IPS-18c (cell line): ENCODE results near the gene RAB40C.

Source experiments
- H3K4me3 ChIP-seq: 2 replicates; pipeline ENCODE4 v1.7.0; 2013; ENCODE audit warnings: low read depth, mild to moderate bottlenecking, low read length, moderate library complexity; ENCODE audit not compliant: insufficient read depth
- H3K9me3 ChIP-seq: one replicate; pipeline ENCODE4 v1.6.1; 2013; ENCODE audit warnings: mild to moderate bottlenecking, low read length, moderate library complexity; ENCODE audit not compliant: control insufficient read depth, insufficient read depth

The RAB40C gene

DNA sequence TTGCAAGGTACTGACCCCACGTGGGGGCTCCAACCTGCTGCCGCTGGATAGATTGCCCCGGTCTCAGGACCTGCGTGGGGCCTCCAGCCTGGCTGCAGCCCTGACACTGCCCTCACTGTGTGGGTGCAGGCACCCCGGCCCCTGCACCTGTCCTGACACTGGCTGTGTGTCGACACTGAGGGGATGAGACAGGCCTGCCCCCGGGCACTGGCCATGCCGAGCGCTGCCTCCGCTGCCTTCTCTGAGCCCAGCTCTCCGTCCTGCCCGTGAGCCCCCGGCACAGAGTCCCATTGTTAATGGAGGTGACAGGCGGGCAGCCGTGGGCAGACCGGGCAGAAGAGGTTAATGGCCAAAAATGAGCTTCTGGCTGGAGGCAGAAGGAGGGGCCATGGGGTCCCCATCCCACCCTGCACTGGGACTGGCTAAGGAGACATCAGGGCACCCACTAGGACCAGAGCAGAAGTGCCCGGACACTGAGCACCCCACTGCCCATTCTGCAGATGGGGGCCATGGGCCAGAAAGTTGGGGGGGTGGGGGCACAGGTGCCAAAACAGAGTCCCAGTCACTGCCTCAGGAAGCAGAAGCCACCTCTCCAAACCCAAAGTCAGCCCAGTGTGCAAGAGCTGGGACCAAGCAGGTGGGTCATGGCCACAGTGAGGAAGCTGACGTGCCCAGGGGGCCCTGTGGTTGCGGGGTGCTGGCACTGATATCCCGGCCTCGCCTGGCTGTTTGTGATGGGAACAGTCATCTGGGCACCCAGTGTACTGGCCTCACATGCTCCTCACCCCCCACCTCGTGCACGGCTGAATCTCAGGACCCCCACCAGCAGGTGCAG lies 32.2 kb upstream of the RAB40C start:
- Histone ChIP-seq H3K4me3 (no peak overlapping the region), H3K9me3 (no peaks in the 10 kb centered on the region)

DNA sequence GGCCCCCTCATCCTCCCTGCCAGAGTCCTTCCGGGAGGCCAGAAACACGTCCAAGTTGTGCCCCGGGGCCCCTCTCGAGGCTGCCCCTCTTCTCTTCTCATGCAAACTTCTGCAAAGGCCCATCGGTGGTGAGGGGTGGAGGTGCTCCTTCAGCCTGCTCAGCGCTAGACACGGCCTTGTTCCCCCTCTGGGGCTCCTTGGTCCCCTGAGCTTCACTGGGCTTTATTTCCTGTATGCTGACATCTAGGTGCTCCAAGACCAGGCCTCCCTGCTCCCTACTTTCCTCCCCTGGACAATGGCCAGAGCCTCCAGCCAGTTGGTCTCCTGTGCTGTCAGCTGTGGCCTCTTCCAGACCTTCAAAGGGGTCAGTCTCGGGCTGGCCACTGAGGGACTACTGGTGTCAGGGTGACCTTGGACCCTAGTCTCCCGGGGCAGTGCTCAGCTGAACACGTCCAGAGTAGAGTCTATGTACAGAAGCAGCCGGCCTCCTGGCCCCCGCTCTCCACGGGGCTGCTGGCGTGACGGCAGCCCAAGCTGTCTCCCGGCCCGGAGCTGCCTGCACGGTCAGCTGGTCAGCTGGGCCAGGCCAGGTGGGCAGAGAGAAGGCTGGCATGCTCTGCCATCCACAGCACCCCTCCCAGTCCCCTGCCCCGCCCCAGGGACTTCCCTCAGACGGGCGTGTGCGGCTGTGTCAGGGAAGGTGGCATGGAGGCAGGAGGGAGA lies 31.4 kb upstream of the RAB40C start:
- no peak overlapping the region for H3K4me3 ChIP-seq
- no peaks in the 10 kb centered on the region for H3K9me3 ChIP-seq

DNA sequence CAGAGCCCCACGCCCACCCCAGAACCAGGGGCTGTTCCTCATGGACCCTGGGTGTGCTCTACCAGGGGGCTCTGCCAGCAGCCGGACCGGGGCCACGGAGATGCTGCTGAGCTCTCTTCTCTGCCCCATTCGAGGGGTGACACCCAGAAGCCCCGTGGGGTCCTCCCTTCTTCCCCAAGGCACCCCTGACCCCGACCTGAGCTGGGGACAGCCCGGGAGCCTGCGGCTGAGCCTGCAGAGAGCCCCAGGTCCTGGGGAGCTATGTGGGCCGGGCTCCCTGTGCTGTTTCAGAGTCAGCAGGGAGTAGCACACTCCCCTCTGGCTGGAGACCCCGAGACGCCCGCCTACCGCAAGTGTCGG lies 30.9 kb upstream of the RAB40C start:
- no peak overlapping the region for H3K4me3 ChIP-seq

DNA sequence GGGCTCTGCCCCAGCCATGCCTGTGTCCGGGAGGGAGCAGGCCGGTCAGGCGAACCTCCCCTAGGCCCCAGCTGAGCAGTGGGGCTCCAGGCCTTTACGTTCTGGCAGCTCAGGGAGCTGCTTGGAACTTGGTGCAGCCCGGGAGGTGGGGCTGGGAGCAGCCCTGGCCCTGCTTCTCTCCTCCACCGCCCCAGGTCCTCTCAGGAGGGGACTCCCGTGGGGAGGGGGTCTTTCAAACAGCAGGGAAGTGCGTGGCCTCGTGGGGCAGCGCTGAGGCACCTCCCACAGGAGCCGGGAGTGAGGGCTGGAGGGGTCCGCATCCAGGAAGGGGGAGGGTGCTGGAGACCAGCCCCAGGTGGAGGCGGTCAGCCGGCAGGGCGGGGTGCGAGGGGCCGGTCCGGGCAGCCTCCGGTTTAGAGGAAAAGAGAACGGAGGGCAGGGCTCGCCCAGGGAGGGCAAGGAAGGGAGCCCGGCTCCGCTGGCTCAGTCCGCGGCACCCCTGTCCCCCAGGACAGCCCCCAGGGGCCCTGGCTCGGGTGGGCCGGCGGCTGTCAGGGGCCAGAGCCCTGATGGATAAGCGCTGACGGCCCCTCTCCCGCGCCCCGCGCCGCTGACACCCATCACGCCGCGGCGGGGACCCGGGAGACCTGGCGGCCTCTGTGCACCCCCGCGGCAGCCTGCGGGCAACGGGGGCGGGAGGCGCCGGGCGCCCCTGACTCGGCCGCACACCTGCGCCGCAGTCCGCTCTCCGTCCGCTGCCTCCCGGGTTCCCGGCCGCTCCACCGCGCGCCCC lies 30.3 kb upstream of the RAB40C start:
- Histone ChIP-seq H3K4me3 (peak overlapping the region; percentile 24; the same call in 1 of the 2 replicates), H3K9me3 (no peaks in the 10 kb centered on the region)

More for the DNA sequence above, 30.9 kb upstream of the RAB40C start:
- no peaks in the 10 kb centered on the region for H3K9me3 ChIP-seq

DNA sequence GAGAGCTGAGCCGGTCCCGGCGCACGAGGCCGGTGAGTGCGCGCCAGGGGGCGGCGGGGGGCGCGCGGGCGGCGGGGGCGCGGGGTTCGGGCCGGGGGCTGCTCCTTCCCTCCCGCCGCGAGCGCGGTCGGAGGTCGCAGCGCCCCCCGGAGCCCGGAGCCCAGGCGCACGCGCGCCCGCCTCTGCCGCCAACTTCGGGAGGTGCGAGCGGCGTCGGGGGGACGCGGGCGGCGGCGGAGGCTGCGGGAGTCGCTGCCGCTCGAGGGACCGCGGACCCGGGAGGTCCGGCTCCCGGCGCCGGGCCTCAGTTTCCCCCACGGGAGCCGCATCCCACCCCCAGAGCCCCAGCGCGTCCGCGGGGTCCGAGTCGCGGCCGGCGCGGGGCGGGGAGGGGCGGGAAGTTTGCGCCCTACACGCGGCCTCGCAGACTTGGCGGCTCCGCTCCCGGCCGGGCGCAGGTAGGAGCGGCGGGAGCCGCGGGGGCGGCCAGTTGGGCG lies 29.6 kb upstream of the RAB40C start, which contains the start of gene PRR35:
Gene PRR35 (plus strand): TSS at position 191 of the 497 bp plus-strand sequence. CDS start 2,901 bp downstream, outside the sequence.
- Histone ChIP-seq H3K9me3 (no peaks in the 10 kb centered on the region), H3K4me3 (peak within 1 kb of the TSS; percentile 52; the same call in 1 of the 2 replicates)

DNA sequence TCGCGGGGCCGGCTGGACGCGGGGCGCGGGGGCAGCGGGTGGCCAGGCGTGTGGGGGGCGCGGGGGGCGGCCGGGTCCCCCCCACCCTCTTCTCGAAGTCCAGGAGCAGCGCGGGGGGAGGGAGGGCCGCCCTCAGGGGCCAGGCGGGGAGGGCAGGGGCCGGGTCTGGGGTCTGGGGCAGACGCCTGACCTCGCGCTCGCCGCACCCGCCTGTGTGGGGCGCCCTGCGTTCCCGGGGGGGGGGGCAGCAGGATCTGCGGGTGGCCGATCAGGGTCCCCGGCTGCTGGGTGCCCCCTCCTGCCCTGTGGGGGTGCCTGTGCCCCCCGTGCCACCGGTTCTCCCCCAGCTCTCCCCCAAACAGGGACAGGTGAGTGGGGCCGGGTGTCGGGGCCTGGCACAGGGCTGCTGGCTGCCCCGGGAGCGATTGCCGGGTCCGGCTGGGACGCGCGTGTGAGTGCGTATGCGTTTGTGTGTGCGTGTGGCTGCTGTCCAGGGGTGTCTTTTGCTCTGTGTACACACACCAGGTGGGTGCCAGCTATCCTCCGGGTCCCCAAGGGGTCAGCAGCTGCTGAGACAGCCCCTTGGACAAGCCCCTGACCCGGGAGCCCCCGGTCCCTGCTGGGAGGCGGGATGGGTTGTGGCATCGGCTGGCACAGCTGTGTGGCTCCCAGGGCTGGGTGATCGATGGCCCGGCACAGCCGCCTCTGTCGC lies 29.0 kb upstream of the RAB40C start:
- H3K4me3 ChIP-seq: no peak overlapping the region; the same call in 1 of the 2 replicates
- no peaks in the 10 kb centered on the region for H3K9me3 ChIP-seq

DNA sequence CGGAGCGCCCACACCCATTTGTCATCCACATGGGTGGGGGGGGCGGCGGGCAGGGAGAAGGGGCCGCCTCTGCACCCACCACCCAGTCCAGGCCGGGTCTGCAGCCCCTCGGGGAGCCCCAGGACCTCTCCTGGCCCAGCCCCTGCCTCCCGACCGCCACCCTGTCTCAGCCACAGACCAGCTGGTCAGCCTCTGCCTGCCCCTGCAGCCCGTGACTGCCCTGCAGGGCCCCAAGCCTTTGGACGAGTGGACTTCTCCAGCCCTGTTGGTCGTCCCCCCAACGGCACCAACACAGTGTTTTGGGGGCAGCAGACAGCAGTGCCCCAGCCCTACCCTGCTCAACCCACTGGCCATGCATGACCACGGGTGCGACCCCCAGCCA lies 28.5 kb upstream of the RAB40C start:
- H3K9me3 ChIP-seq: no peaks in the 10 kb centered on the region
- no peak overlapping the region for H3K4me3 ChIP-seq

DNA sequence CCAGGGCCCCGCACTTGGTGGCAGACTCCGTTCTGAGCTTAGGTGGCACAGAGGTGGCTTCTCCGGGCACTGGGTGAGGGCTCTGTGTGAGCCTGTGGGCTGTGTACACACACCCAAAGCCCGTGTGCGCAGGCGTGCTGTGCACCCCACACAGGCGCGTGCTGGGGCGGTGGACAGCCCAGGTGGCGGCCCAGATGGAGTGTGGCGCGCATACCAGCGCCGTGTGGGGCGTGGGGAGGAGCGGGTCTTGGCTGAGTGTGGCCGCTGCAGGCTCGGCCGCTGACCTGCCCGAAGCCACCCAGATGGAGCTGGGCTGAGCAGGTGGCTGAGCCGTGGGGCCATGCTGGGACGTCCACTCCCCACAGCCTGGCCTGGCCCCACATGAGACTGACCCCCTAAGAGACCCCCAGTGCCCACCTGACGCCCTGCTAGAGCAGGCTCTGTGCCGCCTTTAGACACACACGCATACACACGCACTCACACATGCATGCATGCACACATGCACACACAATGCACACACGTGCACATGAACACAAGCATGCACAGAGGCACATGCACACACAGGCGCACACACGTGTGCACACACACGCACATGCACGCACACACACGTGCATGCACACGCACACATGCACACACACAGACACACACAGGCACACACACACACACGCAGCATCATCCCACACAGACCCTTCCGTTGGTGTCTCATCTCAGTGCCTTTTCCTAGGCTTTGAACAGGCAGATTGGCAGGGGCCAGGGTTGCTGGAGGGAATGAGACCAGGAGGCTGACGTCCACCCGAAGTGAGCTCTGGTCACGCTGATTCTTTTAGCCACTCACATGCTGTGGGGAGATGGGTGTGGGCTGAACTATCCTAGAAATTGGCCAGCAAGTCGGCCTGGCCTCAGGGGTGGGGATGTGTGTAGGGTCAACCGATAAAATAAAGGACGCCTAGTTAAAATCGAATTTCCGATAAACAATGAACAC lies 27.6 kb upstream of the RAB40C start:
- Histone ChIP-seq H3K4me3 (no peak overlapping the region), H3K9me3 (no peaks in the 10 kb centered on the region)

DNA sequence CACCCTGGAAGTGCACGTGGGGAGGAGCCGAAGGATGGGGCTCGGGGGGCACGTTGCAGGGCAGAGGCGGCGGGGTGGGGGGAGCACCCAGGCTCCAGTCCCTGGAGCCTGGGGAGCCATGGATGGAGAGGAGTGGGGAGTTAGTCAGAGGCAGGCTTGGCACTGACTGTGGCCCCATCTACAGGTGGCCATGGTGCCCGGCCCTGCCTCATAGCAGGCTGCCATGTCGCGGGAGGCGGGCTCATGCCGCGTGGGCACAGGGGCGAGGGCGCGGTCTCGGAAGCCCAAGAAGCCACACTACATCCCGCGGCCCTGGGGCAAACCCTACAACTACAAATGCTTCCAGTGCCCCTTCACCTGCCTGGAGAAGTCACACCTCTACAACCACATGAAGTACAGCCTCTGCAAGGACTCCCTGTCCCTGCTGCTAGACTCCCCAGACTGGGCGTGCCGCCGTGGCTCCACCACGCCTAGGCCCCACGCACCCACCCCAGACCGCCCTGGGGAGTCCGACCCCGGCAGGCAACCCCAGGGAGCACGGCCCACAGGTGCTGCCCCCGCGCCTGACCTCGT lies 26.7 kb upstream of the RAB40C start:
- H3K9me3 ChIP-seq: no peaks in the 10 kb centered on the region
- H3K4me3 ChIP-seq: no peak overlapping the region

DNA sequence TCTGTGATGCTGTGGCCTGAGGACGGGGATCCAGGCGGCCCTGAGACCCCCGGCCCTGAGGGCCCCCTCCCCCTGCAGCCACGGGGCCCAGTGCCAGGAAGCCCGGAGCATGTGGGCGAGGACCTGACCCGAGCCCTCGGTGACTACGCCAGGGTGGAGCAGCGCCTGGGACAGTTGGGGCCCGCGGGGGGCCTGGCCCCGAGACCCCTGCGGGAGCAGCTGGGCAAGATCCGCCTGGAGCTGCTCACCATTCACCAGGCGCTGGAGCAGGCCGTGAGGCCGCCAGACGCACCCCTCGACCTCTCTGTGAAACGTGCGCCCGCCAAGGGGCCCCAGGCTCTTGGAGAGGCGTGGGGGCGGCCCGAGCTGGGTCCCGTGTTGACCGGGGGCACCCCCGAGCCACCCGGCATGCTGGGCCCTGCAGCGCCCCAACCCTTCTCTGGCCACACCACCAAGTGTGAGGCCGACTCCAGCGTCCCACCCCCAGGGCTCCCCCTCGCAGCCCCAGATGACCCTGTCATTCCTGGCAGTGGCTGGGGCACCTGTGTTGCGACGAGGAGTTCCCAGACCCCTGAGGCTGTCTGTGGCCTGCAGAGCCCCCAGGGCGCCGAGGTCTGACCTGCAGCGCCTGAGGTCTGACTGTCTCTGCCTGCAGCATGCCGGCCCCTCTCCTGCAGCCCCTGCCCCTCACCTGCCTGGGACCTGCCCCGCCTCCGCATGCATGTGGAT lies 25.0 kb upstream of the RAB40C start:
- H3K4me3 ChIP-seq: no peak overlapping the region
- H3K9me3 ChIP-seq: no peaks in the 10 kb centered on the region

DNA sequence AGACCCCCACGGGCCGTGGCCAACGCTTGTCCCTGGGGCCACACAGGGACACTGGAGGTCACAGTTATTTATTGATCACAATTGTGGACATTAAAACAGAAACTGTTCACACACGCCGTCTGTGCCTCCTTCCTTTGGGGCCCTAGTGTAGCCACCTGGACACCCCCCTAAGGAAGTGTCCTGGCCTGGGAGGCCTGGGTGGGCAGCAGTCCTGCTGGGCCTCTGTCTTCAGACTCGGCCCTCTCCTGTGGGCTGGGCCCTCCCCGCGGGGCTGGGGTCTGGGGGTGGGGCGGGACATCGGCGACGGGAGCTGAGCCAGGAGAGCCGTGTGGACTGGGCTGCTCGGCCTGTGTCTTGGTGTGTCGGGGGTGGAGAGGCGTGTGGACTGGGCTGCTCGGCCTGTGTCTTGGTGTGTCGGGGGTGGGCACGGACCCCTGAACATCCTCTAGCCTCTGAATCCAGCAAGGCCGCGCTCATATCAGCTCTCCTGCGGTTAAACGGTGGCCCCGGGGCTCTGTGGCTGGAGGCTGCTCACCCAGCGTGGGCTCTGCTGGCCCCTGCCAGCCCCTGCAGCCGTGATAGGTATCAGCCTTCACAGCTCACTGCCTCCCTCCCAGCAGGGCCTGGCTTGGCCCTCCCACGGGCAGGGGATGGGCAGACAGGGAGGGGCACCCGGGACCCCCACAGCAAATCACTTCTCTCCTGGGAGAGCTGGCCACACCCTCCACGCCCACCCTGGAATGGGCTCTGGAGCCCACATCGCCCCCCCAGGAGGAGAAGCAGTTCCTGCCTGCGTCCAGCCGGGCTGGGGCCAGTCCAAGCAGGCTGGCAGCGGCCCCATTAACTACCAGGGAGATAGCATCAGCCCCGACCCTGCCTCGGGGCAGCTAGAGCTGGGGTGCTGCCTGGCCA lies 24.2 kb upstream of the RAB40C start:
- no peak overlapping the region for H3K4me3 ChIP-seq
- no peaks in the 10 kb centered on the region for H3K9me3 ChIP-seq

DNA sequence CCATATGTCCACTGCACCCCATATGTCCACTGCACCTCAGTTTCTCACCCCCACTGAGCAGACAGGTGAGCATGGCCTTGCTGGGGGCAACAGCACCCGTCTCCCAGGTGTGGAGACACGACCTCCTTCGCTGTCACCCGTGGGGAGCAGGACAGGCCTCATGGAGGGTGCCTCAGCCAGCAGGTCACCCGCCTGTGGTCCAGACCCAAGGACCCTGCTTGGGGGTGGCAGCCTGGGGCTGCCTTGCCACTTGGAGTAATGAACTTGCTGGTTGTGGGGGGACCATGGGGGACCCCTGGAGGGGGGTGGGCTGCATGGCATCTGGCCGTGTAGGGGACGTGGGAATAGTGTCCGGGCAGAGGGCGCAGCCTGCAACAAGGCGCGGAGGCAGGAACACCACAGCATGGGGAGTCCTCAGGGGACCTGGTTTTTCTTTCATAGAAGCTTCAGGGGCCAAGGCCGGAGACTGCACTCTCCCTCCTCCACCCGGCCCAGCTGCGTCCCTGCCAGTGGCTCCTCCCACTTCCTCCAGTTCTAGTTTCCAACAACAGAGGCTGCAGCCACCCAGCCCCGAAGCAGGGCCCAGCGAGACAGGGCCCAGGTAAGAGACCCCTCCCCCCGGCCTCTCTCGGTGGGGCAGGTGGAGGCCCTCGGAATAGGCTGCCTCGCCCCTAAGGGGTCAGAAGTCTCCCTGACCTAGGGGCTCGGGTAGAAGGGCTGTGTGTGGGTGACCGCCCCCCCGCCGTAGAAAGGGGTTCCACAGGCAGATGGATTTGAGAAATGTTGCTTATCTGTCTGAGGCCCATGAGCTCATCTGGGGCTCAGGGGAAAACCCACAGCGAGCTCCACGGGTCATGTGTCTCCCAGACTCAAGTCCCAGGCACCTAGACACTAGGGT lies 23.1 kb upstream of the RAB40C start, which contains the start of gene NHLRC4:
Gene NHLRC4 (plus strand): TSS at position 531 of the 898 bp plus-strand sequence. CDS start 1,043 bp downstream, outside the sequence.
- H3K9me3 ChIP-seq: no peaks in the 10 kb centered on the region
- H3K4me3 ChIP-seq: no peak within 1 kb of the TSS
